ENCODE measurements around the gene USPL1.
A peak's percentile ranks its signal among the peaks of the same experiment; 100 is the strongest.

Gene USPL1

GRCh38 chr13:30673669-30674521 is 56.2 kb downstream of the USPL1 start:
- H3K4me3 ChIP-seq (ENCODE audit: low read depth, low read length), result peak overlapping the region; percentile 52
- DNase-seq (ENCODE audit: low read depth), result peak; percentile 48
- TF ChIP-seq, protein P1, sequence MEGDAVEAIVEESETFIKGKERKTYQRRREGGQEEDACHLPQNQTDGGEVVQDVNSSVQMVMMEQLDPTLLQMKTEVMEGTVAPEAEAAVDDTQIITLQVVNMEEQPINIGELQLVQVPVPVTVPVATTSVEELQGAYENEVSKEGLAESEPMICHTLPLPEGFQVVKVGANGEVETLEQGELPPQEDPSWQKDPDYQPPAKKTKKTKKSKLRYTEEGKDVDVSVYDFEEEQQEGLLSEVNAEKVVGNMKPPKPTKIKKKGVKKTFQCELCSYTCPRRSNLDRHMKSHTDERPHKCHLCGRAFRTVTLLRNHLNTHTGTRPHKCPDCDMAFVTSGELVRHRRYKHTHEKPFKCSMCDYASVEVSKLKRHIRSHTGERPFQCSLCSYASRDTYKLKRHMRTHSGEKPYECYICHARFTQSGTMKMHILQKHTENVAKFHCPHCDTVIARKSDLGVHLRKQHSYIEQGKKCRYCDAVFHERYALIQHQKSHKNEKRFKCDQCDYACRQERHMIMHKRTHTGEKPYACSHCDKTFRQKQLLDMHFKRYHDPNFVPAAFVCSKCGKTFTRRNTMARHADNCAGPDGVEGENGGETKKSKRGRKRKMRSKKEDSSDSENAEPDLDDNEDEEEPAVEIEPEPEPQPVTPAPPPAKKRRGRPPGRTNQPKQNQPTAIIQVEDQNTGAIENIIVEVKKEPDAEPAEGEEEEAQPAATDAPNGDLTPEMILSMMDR (IDR thresholded peaks at IDR 0.05; ENCODE audit: control insufficient read depth, extremely low read depth, insufficient read depth), result peak; percentile 61

DNA sequence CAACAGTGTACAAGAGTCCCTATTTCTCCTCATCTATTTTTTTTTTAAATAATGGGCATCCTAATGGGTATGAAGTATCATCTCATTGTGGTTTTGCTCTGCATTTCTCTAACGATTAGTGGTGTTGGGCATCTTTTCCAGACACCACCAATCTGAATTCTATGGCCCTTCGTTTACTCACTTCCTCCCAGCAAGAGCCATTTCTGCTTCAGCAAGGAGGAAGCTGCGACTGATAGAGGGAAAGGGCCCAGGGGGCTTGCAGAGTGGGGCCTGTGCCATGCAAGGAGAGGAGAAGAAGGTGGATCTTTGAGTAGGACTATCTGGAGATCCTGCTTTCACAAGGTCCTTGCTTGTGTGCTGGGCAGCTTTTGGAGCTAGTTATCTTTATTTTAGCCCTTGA is 58.0 kb downstream of the USPL1 start:
- no peak overlapping the region for H3K4me3 ChIP-seq (ENCODE audit: low read depth, low read length)
- DNase-seq (ENCODE audit: low read depth), result no peak
- TF ChIP-seq, protein P1 (IDR thresholded peaks at IDR 0.05; ENCODE audit: control insufficient read depth, extremely low read depth, insufficient read depth), result no peak

DNA sequence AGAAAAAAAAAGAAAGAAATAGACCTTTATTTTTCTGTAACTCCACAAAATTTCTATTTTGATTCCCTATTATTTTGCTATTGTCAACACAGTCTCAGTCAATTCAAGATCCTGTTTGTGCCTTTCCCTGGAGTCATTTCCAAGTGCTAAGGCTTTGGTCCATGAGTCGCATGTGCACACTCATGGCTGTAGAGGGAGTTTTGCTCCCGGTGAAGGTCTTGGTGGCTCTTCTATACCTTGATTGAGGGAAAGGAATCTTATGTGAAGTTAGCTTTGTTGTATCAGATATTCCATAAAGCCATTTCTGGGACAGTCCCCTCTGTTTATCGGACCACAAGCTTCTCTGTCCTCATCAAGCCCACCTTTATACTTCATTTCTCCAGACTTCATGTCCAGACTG is 59.0 kb downstream of the USPL1 start:
- TF ChIP-seq, protein P1 (IDR thresholded peaks at IDR 0.05; ENCODE audit: control insufficient read depth, extremely low read depth, insufficient read depth), result peak; percentile 38
- H3K4me3 ChIP-seq (ENCODE audit: low read depth, low read length), result no peak overlapping the region
- no peak for DNase-seq (ENCODE audit: low read depth)

DNA sequence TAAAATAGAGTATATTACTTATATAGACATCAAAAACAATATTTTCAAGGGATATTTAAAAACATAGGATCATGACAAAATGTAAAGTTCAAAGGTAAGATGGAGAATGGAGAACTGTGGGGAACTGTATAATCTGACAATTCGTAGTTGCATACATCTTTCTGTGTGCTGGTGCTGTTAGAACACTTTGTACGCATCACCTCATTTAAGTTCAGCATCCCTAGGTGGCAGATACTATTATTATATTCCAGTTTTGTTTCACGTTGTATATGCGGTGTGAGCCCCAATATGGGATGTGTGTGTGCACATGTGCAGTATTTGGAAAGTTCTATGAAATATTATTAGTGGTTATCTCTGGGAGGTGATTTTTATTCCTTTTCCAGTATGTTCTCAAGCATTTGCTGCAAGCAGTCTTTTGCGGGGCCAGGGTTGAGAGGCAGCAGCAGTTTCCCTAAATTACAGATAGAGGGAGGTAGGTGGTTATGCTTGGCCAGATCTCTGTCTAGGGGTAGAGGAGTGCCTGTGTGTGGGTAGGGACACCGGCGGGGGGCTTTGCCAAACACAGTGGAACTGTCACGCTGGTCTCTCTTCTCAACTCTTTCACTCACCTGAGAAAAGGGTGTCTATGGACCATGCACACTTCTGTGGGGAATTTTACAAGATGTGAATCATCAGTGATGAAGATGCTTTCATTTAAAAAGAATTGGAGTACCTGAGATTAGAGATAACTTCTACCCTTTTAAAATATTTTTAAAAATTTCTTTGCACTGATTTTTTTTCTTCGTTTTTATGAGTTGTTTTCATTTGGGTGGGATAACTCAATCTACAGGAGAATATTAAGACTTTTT is 62.0 kb downstream of the USPL1 start:
- no peak for DNase-seq (ENCODE audit: low read depth)
- TF ChIP-seq, protein P1 (IDR thresholded peaks at IDR 0.05; ENCODE audit: control insufficient read depth, extremely low read depth, insufficient read depth), result peak; percentile 34; the same call in 1 of the 2 replicates
- H3K4me3 ChIP-seq (ENCODE audit: low read depth, low read length), result no peak overlapping the region

DNA sequence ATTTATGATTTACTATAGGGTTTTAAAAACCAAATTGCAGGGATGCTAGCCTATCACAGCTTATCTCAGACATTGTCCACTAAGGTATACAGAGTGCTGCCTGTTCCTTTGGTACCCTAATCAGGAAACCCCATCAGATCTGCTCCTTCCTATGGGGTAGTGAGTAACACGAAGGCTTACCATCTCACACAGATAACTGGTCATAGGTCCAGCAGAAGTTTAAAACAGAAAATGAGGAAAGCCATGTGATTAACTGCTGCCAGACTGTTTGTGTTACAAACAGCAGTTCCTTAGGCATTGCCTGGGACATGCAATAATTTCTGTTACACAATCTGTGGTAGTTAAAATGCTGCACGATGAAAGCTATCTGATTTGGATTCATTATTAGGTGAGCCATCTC is 64.1 kb downstream of the USPL1 start:
- TF ChIP-seq, protein P1 (IDR thresholded peaks at IDR 0.05; ENCODE audit: control insufficient read depth, extremely low read depth, insufficient read depth), result no peak

GRCh38 chr13:30685320-30685859 is 67.7 kb downstream of the USPL1 start:
- DNase-seq (ENCODE audit: low read depth), result no peak
- no peak overlapping the region for H3K4me3 ChIP-seq (ENCODE audit: low read depth, low read length)
- TF ChIP-seq, protein P1 (IDR thresholded peaks at IDR 0.05; ENCODE audit: control insufficient read depth, extremely low read depth, insufficient read depth), result no peak

More for the DNA sequence above, 64.1 kb downstream of the USPL1 start:
- no peak overlapping the region for H3K4me3 ChIP-seq (ENCODE audit: low read depth, low read length)
- DNase-seq (ENCODE audit: low read depth), result no peak

Measured in LNCaP clone FGC (cell line).